Measurements from ENCODE around the gene MRPS7.

Gene MRPS7

GRCh38 chr17:75261336-75262111 lies at the start of gene MRPS7, which contains the start of gene GGA3:
TSS of gene MRPS7 (plus strand) at chr17:75261879. CDS start at chr17:75261901, 22 bp downstream.
TSS of gene GGA3 (minus strand) at chr17:75261606. CDS start at chr17:75261587, 19 bp downstream.
- H3K36me3 Mint-ChIP-seq: peaks cover 59% of the 10 kb centered on the region
- DNase-seq (ENCODE audit: low spot score in 2 of 2) (peak; percentile 96 to 98), ATAC-seq (peak; percentile 94)
- peak within 1 kb of the TSS; percentile 100 for H3K27ac Mint-ChIP-seq
- H3K9me3 Mint-ChIP-seq: no peaks in the 10 kb centered on the region
- peaks cover 44% of the 10 kb centered on the region for H3K4me1 Mint-ChIP-seq
- H3K4me3 Mint-ChIP-seq: peak within 1 kb of the TSS; percentile 97

DNA sequence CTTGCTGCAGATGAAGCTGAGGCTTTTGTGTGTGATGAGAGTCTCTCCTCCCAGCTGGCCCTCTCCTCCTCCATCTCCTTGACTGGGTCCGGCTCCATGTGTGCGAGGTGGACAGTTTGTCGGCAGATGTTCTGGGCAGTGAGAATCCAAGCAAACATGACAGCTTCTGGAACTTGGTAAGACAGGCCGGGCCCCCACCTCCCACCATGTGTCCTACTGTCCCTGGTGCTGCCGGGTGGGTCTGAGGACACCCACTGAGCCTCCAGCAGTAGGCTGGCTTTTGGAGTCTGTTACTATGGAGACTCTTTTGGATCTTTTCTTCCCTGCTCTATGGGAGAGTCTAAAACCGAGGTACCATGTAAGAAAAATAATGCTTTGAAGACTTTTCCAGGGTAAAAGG lies 43.5 kb upstream of the MRPS7 start:
- DNase-seq (ENCODE audit: low spot score in 2 of 2): no peak
- ATAC-seq: no peak
- Mint-ChIP-seq H3K4me3 (no peak overlapping the region), H3K4me1 (no peaks in the 10 kb centered on the region), H3K36me3 (peaks cover 100% of the 10 kb centered on the region), H3K27ac (no peak overlapping the region), H3K9me3 (no peaks in the 10 kb centered on the region)

GRCh38 chr17:75219815-75220214 lies 41.9 kb upstream of the MRPS7 start:
- Mint-ChIP-seq H3K4me3 (no peak overlapping the region), H3K4me1 (no peaks in the 10 kb centered on the region), H3K36me3 (peaks cover 100% of the 10 kb centered on the region), H3K27ac (peak overlapping the region; percentile 73), H3K9me3 (no peaks in the 10 kb centered on the region)
- DNase-seq (ENCODE audit: low spot score in 2 of 2) (no peak), ATAC-seq (no peak)

GRCh38 chr17:75225016-75225415 lies 36.7 kb upstream of the MRPS7 start:
- Mint-ChIP-seq H3K4me3 (no peak overlapping the region), H3K4me1 (no peaks in the 10 kb centered on the region), H3K36me3 (peaks cover 98% of the 10 kb centered on the region), H3K9me3 (no peaks in the 10 kb centered on the region), H3K27ac (peak overlapping the region; percentile 61)
- no peak for ATAC-seq
- DNase-seq (ENCODE audit: low spot score in 2 of 2): no peak

GRCh38 chr17:75227729-75228128 lies 34.0 kb upstream of the MRPS7 start:
- peaks cover 98% of the 10 kb centered on the region for H3K36me3 Mint-ChIP-seq
- no peak for DNase-seq (ENCODE audit: low spot score in 2 of 2)
- no peak for ATAC-seq
- H3K4me3 Mint-ChIP-seq: no peak overlapping the region
- H3K9me3 Mint-ChIP-seq: no peaks in the 10 kb centered on the region
- H3K4me1 Mint-ChIP-seq: no peaks in the 10 kb centered on the region
- H3K27ac Mint-ChIP-seq: peak overlapping the region; percentile 64

DNA sequence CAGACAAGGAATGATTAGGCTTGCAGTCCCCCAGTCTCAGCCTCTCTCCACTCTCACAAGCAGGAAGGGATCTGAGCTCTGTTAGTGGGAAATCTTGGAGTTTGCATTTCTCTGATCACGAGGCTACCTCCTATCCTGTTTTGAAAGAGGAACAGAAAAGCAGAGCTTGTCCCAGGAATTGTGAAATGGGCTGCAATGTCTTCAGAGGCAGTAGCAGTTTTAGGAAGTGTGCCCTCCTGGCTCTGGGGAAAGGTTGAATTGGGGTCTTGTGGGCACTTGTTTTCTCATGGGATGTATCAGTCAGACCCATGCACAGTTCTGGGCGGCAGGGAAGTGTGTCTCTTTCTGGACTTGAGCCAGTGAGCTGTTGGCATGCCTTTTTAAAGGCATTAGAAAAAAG lies 33.4 kb upstream of the MRPS7 start:
- Mint-ChIP-seq H3K27ac (peak overlapping the region; percentile 64), H3K9me3 (no peaks in the 10 kb centered on the region), H3K4me3 (no peak overlapping the region), H3K36me3 (peaks cover 98% of the 10 kb centered on the region), H3K4me1 (no peaks in the 10 kb centered on the region)
- DNase-seq (ENCODE audit: low spot score in 2 of 2) (no peak), ATAC-seq (no peak)

DNA sequence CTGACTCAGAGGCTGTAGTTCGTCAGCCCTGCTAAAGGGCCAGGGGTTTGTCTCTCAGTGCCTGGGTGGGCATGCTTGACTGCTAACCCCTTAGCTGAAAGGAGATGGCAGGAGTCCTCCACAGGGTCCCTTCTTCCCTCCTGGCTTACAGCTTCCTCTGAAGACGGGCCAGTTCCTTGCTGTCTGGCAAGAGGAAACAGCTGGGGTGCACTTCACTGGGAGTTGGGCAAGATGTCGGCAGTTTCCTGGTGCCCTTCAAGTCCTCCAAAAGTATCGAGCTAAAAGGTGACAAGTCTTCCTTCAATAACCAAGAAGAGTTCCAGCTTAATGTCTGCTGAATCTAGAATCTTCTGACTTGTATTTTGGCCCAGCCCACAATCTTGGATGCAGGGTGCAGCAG lies 32.8 kb upstream of the MRPS7 start:
- Mint-ChIP-seq H3K4me3 (no peak overlapping the region), H3K36me3 (peaks cover 98% of the 10 kb centered on the region), H3K27ac (no peak overlapping the region), H3K4me1 (no peaks in the 10 kb centered on the region), H3K9me3 (no peaks in the 10 kb centered on the region)
- ATAC-seq: no peak
- no peak for DNase-seq (ENCODE audit: low spot score in 2 of 2)

- ATAC-seq (no peak), DNase-seq (ENCODE audit: low spot score in 2 of 2) (no peak)
- H3K36me3 Mint-ChIP-seq: peaks cover 100% of the 10 kb centered on the region
- H3K4me1 Mint-ChIP-seq: no peaks in the 10 kb centered on the region
- peak overlapping the region; percentile 48 for H3K27ac Mint-ChIP-seq
- H3K4me3 Mint-ChIP-seq: no peak overlapping the region
- no peaks in the 10 kb centered on the region for H3K9me3 Mint-ChIP-seq
Observed at GRCh38 chr17:75231071-75231470, 30.6 kb upstream of the MRPS7 start.

DNA sequence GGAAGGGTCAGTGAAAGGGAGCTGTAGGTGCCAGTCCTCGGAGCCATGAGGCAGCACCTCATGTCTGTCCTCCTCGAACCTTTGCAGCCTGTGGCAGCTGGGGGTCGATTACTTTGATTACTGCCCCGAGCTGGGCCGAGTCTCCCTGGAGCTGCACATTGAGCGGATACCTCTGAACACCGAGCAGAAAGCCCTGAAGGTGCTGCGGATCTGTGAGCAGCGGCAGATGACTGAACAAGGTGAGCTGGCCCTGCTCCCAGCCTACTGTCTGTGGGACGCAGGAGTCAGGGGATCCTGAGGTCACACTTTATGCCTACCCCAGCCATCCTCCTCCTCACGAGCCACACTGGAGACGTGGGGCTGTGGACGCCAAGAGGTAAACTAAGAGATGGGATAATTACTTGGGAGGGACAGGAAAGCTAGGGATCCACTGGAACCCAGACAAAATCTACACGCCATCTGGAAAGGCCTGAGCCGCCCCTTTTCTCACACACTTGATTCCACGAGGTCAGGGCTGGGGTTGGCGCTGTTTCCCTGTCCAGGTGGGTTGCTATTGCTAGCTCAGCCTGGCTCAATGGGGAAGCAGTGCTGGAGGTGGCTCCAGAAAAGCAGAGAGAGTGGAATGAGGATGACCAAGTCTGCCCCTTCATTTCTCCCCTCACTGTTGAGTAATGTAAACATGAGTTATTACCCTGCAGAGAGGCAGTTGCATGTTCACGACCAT lies 29.8 kb upstream of the MRPS7 start:
- H3K4me3 Mint-ChIP-seq: no peak overlapping the region
- no peaks in the 10 kb centered on the region for H3K9me3 Mint-ChIP-seq
- DNase-seq (ENCODE audit: low spot score in 2 of 2) (no peak), ATAC-seq (no peak)
- no peaks in the 10 kb centered on the region for H3K4me1 Mint-ChIP-seq
- H3K36me3 Mint-ChIP-seq: peaks cover 100% of the 10 kb centered on the region
- H3K27ac Mint-ChIP-seq: peak overlapping the region; percentile 48

GRCh38 chr17:75232786-75233185 lies 28.9 kb upstream of the MRPS7 start:
- H3K36me3 Mint-ChIP-seq: peaks cover 100% of the 10 kb centered on the region
- H3K9me3 Mint-ChIP-seq: no peaks in the 10 kb centered on the region
- peak overlapping the region; percentile 34 for H3K27ac Mint-ChIP-seq
- ATAC-seq (no peak), DNase-seq (ENCODE audit: low spot score in 2 of 2) (no peak)
- no peak overlapping the region for H3K4me3 Mint-ChIP-seq
- no peaks in the 10 kb centered on the region for H3K4me1 Mint-ChIP-seq

- no peak overlapping the region for H3K4me3 Mint-ChIP-seq
- H3K36me3 Mint-ChIP-seq: peaks cover 100% of the 10 kb centered on the region
- peaks cover 26% of the 10 kb centered on the region for H3K4me1 Mint-ChIP-seq
- ATAC-seq: no peak
- DNase-seq (ENCODE audit: low spot score in 2 of 2): no peak
- H3K27ac Mint-ChIP-seq: peak overlapping the region; percentile 19
- no peaks in the 10 kb centered on the region for H3K9me3 Mint-ChIP-seq
Observed at GRCh38 chr17:75237100-75238014, 24.3 kb upstream of the MRPS7 start.

DNA sequence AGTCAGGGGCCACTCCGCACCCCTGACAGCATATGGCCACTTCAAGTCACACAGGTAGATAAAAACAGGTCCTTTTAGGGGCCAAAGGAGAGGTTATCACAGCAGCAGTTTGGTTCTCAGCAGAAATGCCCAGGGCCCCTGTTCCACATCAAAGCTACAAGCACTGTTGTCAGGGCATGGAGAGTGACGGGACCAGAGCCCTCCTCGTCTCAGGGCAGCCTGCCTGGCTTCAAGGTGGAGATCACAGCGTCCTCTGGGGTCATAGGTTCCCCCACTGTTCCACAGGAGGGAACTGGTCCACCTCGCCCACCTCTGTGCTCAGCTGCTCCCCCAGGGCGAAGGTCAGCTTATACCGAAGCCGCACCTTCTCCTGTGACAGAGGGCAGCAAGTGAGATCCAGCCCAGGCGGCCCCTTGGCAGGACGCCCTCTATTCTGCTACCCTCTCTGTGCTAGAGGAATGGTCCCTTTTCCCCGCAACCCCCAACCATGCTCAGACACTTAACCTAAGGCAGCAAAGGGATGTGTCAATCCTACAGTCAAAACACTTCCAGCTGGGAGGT lies 23.6 kb upstream of the MRPS7 start:
- H3K9me3 Mint-ChIP-seq: no peaks in the 10 kb centered on the region
- no peak overlapping the region for H3K4me3 Mint-ChIP-seq
- peaks cover 33% of the 10 kb centered on the region for H3K4me1 Mint-ChIP-seq
- H3K27ac Mint-ChIP-seq: no peak overlapping the region
- ATAC-seq (no peak), DNase-seq (ENCODE audit: low spot score in 2 of 2) (no peak)
- peaks cover 100% of the 10 kb centered on the region for H3K36me3 Mint-ChIP-seq

- Mint-ChIP-seq H3K36me3 (peaks cover 100% of the 10 kb centered on the region), H3K4me3 (peak overlapping the region; percentile 25), H3K9me3 (no peaks in the 10 kb centered on the region), H3K4me1 (peaks cover 39% of the 10 kb centered on the region), H3K27ac (peak overlapping the region; percentile 90)
- peak; percentile 67 for ATAC-seq
- peak; percentile 38 to 74 for DNase-seq (ENCODE audit: low spot score in 2 of 2)
Observed at GRCh38 chr17:75238684-75239191, 22.9 kb upstream of the MRPS7 start.

GRCh38 chr17:75239214-75239613 lies 22.5 kb upstream of the MRPS7 start:
- peaks cover 40% of the 10 kb centered on the region for H3K4me1 Mint-ChIP-seq
- H3K27ac Mint-ChIP-seq: peak overlapping the region; percentile 90
- H3K36me3 Mint-ChIP-seq: peaks cover 100% of the 10 kb centered on the region
- no peaks in the 10 kb centered on the region for H3K9me3 Mint-ChIP-seq
- H3K4me3 Mint-ChIP-seq: peak overlapping the region; percentile 25
- ATAC-seq (no peak), DNase-seq (ENCODE audit: low spot score in 2 of 2) (no peak)
